Progenitor cell of endocrine pancreas (in vitro differentiated cells): ENCODE data around the gene SUCO. TPM values are rescaled to one million over a fixed set of nuclear protein-coding genes. Genes with fewer than 3 reads are reported as not detected.
A peak's percentile ranks its signal among the peaks of the same experiment; 100 is the strongest.

ENCODE experiments used
- DNase-seq: peaks from one replicate; pipeline ENCODE4 v3.0.0; 2021; ENCODE audit warnings: low spot score; ENCODE audit not compliant: unreplicated experiment
- H3K27ac Mint-ChIP-seq: 2 replicates; pipeline ENCODE4 v1.8.0; 2021; ENCODE audit warnings: mild to moderate bottlenecking, moderate library complexity, mixed read lengths
- H3K27me3 Mint-ChIP-seq: 2 replicates; pipeline ENCODE4 v1.8.0; 2021; ENCODE audit warnings: mixed read lengths
- H3K36me3 Mint-ChIP-seq: 2 replicates; pipeline ENCODE4 v1.8.0; 2022; ENCODE audit warnings: mixed read lengths; ENCODE audit not compliant: insufficient read depth
- H3K4me1 Mint-ChIP-seq: 2 replicates; pipeline ENCODE4 v1.8.0; 2021; ENCODE audit warnings: low read depth, mixed read lengths
- H3K4me3 Mint-ChIP-seq: 2 replicates; pipeline ENCODE4 v1.8.0; 2021; ENCODE audit warnings: low read depth, mild to moderate bottlenecking, moderate library complexity, mixed read lengths
- H3K9me3 Mint-ChIP-seq: 2 replicates; pipeline ENCODE4 v1.8.0; 2021; ENCODE audit warnings: low read depth, mixed read lengths
- CTCF ChIP-seq: fragments of 200-600 bp; sonication (generic); IDR thresholded peaks from one replicate; pipeline ENCODE4 v1.5.0; 2021; ENCODE audit warnings: antibody characterized with exemption, mild to moderate bottlenecking; ENCODE audit not compliant: unreplicated experiment
- long read RNA-seq: library from polyadenylated mRNA; unstranded; transcript quantifications from one replicate; pipeline ENCODE4 v2.0.0, GENCODE V29; 2020
- total RNA-seq: library from RNA; stranded (reverse); gene quantifications from 2 replicates; pipeline ENCODE4 v1.2.1, GENCODE V29; 2021

SUCO gene
- total RNA-seq: 57.1 and 58.0 TPM in 2 replicates
- long read RNA-seq, partial matches to known transcripts: 32 of 42 reads
- long read RNA-seq, other reads (novel, unspliced or antisense): 9 of 42 reads

GRCh38 chr1:172532700-172533512, at the start of gene SUCO:
Gene SUCO (plus strand): TSS chr1:172533150. CDS start chr1:172533436, 286 bp downstream.
- Mint-ChIP-seq H3K36me3 (no peaks in the 10 kb centered on the region), H3K27me3 (no peaks in the 10 kb centered on the region), H3K27ac (peak within 1 kb of the TSS; percentile 100), H3K4me1 (peaks cover 26% of the 10 kb centered on the region), H3K9me3 (no peaks in the 10 kb centered on the region), H3K4me3 (peak within 1 kb of the TSS; percentile 98)
- TF ChIP-seq CTCF: peak; percentile 11
- peak; percentile 99 for DNase-seq

GRCh38 chr1:172483448-172483847, 49.5 kb upstream of the SUCO start:
- no peaks in the 10 kb centered on the region for H3K27me3 Mint-ChIP-seq
- H3K9me3 Mint-ChIP-seq: no peaks in the 10 kb centered on the region
- no peak overlapping the region for H3K4me3 Mint-ChIP-seq
- no peak overlapping the region for H3K27ac Mint-ChIP-seq
- H3K4me1 Mint-ChIP-seq: peaks cover 5% of the 10 kb centered on the region
- DNase-seq: no peak
- TF ChIP-seq CTCF: no peak
- no peaks in the 10 kb centered on the region for H3K36me3 Mint-ChIP-seq

- no peak for TF ChIP-seq CTCF
- H3K4me1 Mint-ChIP-seq: peaks cover 5% of the 10 kb centered on the region
- no peaks in the 10 kb centered on the region for H3K9me3 Mint-ChIP-seq
- H3K4me3 Mint-ChIP-seq: no peak overlapping the region
- no peaks in the 10 kb centered on the region for H3K36me3 Mint-ChIP-seq
- no peak for DNase-seq
- H3K27ac Mint-ChIP-seq: no peak overlapping the region
- H3K27me3 Mint-ChIP-seq: no peaks in the 10 kb centered on the region
Measured at GRCh38 chr1:172484252-172484651, 48.7 kb upstream of the SUCO start.

- Mint-ChIP-seq H3K4me3 (no peak overlapping the region), H3K36me3 (no peaks in the 10 kb centered on the region), H3K27ac (no peak overlapping the region), H3K9me3 (no peaks in the 10 kb centered on the region), H3K27me3 (no peaks in the 10 kb centered on the region), H3K4me1 (peaks cover 5% of the 10 kb centered on the region)
- DNase-seq: no peak
- no peak for TF ChIP-seq CTCF
Measured at GRCh38 chr1:172485626-172486025, 47.3 kb upstream of the SUCO start.

- H3K4me1 Mint-ChIP-seq: peaks cover 2% of the 10 kb centered on the region
- no peak for TF ChIP-seq CTCF
- no peaks in the 10 kb centered on the region for H3K36me3 Mint-ChIP-seq
- DNase-seq: no peak
- H3K27ac Mint-ChIP-seq: no peak overlapping the region
- H3K27me3 Mint-ChIP-seq: peaks cover 3% of the 10 kb centered on the region
- H3K4me3 Mint-ChIP-seq: no peak overlapping the region
- no peaks in the 10 kb centered on the region for H3K9me3 Mint-ChIP-seq
Measured at GRCh38 chr1:172486805-172487454, 46.0 kb upstream of the SUCO start.
